ENCODE results near the gene CORO6. TPM values are rescaled to one million over a fixed set of nuclear protein-coding genes. Genes with fewer than 3 reads are reported as not detected.

The CORO6 gene
- total and polyA plus RNA-seq, 2 donors from 2014 or later, result 2.1 to 5.9 TPM

DNA sequence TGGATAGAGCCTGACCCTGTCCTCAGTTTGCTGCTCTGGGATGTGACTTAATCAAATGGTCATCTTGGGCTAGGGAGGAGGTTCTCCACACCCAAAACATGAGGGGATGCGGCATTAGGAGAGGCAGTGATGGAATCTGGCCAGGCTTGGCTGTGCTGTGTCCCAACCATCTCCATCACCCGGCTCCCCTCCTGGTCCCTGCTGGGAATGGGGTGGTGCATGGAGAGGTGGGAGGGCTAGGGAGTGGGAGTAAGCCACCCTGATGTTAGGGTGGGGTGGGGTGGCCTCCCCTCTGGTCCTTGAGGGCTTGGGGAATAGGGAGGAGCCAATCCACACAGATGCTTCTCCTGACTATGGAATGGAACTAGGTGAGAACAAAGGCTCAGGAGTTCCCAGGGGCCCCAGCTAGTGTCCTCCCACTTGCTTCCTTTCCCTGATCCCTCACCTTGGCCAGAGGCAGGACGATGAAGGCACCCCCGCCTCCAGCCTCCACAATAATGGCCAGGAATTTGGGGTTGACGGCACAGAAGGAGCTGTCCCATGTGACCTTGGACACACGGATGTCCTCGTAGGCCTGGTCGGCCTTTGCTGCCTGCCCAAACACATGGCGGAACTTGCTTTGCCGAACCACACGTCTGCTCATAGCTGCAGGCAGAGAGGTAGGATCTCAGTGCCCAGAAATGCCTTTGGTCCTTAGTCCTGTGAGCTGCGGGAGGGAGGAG is 1.8 kb downstream of the CORO6 start:
- Histone ChIP-seq H3K27me3 (ENCODE audit: control insufficient read depth, insufficient read depth, low read length) (peaks cover 22% of the 10 kb centered on the region), H3K4me1 (ENCODE audit: control insufficient read depth in 2 of 3, insufficient read depth in 2 of 3, low read depth in 1 of 3, low read length in 3 of 3) (peaks cover 0 to 30% (median 13%) of the 10 kb centered on the region in 3 donors), H3K4me3 (ENCODE audit: low read length in 3 of 3) (no peak overlapping the region), H3K9me3 (ENCODE audit: control insufficient read depth in 2 of 3, insufficient read depth in 1 of 3, low read length in 3 of 3) (no peaks in the 10 kb centered on the region), H3K9ac (ENCODE audit: low read length in 3 of 3) (no peak overlapping the region), H3K36me3 (ENCODE audit: control insufficient read depth in 2 of 3, insufficient read depth in 3 of 3, low read length in 3 of 3) (no peaks in the 10 kb centered on the region), H3K27ac (ENCODE audit: low read depth in 2 of 2, low read length in 2 of 2) (no peak overlapping the region)
- TF ChIP-seq, protein P1, sequence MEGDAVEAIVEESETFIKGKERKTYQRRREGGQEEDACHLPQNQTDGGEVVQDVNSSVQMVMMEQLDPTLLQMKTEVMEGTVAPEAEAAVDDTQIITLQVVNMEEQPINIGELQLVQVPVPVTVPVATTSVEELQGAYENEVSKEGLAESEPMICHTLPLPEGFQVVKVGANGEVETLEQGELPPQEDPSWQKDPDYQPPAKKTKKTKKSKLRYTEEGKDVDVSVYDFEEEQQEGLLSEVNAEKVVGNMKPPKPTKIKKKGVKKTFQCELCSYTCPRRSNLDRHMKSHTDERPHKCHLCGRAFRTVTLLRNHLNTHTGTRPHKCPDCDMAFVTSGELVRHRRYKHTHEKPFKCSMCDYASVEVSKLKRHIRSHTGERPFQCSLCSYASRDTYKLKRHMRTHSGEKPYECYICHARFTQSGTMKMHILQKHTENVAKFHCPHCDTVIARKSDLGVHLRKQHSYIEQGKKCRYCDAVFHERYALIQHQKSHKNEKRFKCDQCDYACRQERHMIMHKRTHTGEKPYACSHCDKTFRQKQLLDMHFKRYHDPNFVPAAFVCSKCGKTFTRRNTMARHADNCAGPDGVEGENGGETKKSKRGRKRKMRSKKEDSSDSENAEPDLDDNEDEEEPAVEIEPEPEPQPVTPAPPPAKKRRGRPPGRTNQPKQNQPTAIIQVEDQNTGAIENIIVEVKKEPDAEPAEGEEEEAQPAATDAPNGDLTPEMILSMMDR (IDR thresholded peaks at IDR 0.05; ENCODE audit: borderline replicate concordance, extremely low read depth, insufficient read depth), result no peak
- intact Hi-C loops (cut with DNase I), result no loop called here
- no peak for DNase-seq
- no peak for FAIRE-seq

DNA sequence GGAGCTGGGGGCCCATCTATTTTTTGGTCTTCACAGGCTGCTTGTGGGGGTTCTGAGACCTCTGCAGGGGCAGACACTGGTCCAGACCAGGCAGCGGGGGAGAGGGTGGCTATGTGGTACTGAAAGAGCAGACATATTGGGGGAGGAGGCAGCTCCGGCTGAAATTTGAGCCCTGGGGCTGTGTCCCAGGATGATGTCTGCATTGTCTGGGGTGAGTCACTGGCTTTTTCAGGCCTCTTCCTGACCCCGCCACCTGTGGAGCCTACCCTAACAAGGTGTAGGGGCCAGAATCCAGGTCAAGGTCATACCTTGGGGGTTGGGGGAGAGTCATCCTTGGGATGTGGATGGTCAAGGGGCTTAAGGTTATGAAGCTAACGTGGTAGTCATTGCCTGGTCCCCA is 2.4 kb downstream of the CORO6 start:
- FAIRE-seq (no peak), DNase-seq (peak in 2 of 5 donors; percentile 19 to 56)
- intact Hi-C loops (cut with DNase I), result no loop called here
- H3K27ac ChIP-seq (ENCODE audit: low read depth in 2 of 2, low read length in 2 of 2), result no peak overlapping the region
- H3K36me3 ChIP-seq (ENCODE audit: control insufficient read depth in 2 of 3, insufficient read depth in 3 of 3, low read length in 3 of 3), result no peaks in the 10 kb centered on the region
- no peak overlapping the region for H3K4me3 ChIP-seq (ENCODE audit: low read length in 3 of 3)
- TF ChIP-seq, protein P1 (IDR thresholded peaks at IDR 0.05; ENCODE audit: borderline replicate concordance, extremely low read depth, insufficient read depth), result no peak
- no peaks in the 10 kb centered on the region for H3K9me3 ChIP-seq (ENCODE audit: control insufficient read depth in 2 of 3, insufficient read depth in 1 of 3, low read length in 3 of 3)
- H3K9ac ChIP-seq (ENCODE audit: low read length in 3 of 3), result no peak overlapping the region
- peaks cover 0 to 32% (median 14%) of the 10 kb centered on the region in 3 donors for H3K4me1 ChIP-seq (ENCODE audit: control insufficient read depth in 2 of 3, insufficient read depth in 2 of 3, low read depth in 1 of 3, low read length in 3 of 3)
- H3K27me3 ChIP-seq (ENCODE audit: control insufficient read depth, insufficient read depth, low read length), result peaks cover 22% of the 10 kb centered on the region

DNA sequence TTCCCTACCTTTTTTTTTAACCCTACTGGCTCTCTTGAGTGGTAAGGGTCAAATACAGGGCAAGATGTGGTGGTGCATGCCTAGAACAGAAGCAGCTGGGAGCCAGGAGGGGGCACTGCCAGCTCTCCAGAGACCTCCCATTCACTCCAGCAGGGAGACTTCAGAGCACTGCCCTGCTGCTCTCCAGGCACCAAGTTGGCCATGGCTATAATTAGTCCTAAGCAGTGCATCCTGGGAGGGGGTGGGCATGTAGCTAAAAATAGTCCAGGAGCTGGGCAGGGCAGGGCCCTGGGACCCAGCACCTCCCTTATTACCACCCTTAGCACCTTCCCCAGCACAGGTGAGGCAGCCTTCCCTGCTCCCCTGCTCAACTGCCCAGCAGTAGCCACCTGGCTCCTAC is 3.5 kb downstream of the CORO6 start:
- no peaks in the 10 kb centered on the region for H3K9me3 ChIP-seq (ENCODE audit: control insufficient read depth in 2 of 3, insufficient read depth in 1 of 3, low read length in 3 of 3)
- peaks cover 22% of the 10 kb centered on the region for H3K27me3 ChIP-seq (ENCODE audit: control insufficient read depth, insufficient read depth, low read length)
- no peaks in the 10 kb centered on the region for H3K36me3 ChIP-seq (ENCODE audit: control insufficient read depth in 2 of 3, insufficient read depth in 3 of 3, low read length in 3 of 3)
- intact Hi-C loops (cut with DNase I), result no loop called here
- peaks cover 0 to 34% (median 14%) of the 10 kb centered on the region in 3 donors for H3K4me1 ChIP-seq (ENCODE audit: control insufficient read depth in 2 of 3, insufficient read depth in 2 of 3, low read depth in 1 of 3, low read length in 3 of 3)
- H3K9ac ChIP-seq (ENCODE audit: low read length in 3 of 3), result no peak overlapping the region
- no peak overlapping the region for H3K27ac ChIP-seq (ENCODE audit: low read depth in 2 of 2, low read length in 2 of 2)
- FAIRE-seq (no peak), DNase-seq (peak in 2 of 5 donors; percentile 52 to 63)
- no peak overlapping the region for H3K4me3 ChIP-seq (ENCODE audit: low read length in 3 of 3)
- TF ChIP-seq, protein P1 (IDR thresholded peaks at IDR 0.05; ENCODE audit: borderline replicate concordance, extremely low read depth, insufficient read depth), result no peak

All from kidney (tissue), 14 donors.